HPDE6-E6E7 (cell line): ENCODE measurements around the gene EMB.
"Not testable (repeated sequence)": the region's sequence is repeated elsewhere in the genome, so short reads cannot be mapped to it uniquely, and the experiment has no call there.

Experiments
- DNase-seq: peaks from one replicate; pipeline ENCODE4 v3.0.0; 2011; ENCODE audit warnings: missing footprints; ENCODE audit errors: extremely low spot score

EMB gene, protein sequence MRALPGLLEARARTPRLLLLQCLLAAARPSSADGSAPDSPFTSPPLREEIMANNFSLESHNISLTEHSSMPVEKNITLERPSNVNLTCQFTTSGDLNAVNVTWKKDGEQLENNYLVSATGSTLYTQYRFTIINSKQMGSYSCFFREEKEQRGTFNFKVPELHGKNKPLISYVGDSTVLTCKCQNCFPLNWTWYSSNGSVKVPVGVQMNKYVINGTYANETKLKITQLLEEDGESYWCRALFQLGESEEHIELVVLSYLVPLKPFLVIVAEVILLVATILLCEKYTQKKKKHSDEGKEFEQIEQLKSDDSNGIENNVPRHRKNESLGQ

DNA sequence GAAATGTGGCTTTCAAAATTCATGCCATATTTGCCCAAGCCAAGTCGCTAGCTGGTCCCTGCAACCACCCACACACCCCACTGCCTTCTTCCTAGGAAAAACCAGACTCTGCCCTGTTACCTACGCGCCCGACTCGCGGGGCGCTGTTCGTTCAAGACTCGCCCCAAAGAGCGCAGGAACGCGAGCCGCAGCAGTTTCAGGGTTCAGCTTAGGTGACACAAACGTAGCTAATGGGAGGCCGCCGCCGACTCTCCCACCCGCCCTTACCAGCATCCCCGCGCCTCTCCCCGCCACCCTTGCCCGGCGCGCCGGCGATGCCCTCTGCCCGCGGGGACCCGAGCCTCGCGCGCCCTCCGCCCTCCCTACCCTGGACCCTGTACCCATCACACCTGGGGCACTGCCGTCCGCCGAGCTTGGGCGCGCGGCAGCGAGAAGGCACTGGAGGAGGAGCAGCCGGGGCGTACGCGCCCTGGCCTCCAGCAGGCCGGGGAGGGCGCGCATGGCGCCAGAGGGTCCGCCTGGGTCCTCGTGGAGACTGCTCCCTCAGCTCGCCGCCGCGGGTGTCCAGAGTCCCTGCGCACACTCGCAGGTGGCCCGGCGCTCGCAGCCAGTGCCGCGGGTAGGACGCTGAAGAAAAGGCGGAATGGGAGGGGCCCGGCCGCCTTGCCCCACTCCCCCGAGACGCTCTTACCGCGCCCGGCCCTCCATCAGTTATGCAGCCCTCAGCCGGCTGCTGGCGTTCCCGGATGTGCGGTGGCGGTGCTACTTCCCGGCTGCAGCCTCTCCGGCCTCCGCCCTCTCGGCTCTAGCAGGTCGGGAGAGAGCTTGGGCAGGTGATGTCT is at the start of gene EMB:
Gene EMB (minus strand): TSS at position 638 of the 842 bp plus-strand sequence. CDS start 137 bp downstream, at position 501.
- DNase-seq: peak; percentile 42

DNA sequence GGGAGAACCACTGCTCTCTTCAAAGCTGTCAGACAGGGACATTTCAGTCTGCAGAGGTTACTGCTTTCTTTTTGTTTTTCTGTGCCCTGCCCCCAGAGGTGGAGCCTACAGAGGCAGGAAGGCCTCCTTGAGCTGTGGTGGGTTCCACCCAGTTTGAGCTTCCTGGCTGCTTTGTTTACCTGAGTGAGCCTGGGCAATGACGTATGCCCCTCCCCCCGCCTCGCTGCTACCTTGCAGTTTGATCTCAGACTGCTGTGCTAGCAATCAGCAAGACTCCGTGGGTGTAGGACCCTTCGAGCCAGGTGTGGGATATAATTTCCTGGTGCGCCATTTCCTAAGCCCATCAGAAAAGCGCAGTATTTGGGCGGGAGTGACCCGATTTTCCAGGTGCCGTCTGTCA is 48.4 kb upstream of the EMB start:
- not testable (repeated sequence) for DNase-seq

DNA sequence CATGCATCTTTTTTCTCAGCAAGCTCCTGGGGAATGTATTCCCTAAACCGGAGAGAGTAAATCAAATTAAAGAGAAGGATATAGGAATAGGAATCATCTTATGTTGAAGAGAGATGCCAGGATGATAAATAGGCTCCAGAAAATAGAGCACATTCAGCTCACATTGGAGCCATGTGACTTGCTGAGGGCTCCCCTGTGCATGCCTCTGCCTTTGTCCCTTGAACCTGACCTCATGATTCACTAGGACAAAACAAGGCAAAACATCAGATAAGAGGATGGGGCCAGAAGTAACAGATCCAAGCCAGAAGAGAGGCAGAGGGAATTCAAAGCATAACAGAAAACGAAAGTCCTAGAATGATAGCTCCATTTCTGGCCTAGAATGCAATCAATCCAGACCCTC is 37.7 kb upstream of the EMB start:
- not testable (repeated sequence) for DNase-seq

DNA sequence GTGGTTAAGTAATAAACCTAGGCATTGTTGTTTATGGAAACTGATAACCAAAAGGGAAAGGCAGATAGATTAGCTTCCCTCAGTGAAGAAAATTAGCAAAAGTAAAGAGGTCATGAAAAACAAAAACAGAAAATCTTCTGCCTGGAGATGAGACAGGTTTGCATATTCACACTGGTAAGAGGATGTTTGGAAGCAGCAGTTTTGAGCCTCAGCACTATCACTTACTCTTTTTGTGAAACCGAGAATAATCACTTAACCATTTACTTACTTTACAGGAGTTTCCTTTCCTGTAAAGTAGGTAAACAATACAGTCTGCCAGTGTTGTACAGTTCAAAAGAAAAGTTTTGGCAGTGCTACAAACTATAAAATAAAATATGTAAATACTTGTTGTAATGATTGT is 35.5 kb upstream of the EMB start:
- no peak for DNase-seq

DNA sequence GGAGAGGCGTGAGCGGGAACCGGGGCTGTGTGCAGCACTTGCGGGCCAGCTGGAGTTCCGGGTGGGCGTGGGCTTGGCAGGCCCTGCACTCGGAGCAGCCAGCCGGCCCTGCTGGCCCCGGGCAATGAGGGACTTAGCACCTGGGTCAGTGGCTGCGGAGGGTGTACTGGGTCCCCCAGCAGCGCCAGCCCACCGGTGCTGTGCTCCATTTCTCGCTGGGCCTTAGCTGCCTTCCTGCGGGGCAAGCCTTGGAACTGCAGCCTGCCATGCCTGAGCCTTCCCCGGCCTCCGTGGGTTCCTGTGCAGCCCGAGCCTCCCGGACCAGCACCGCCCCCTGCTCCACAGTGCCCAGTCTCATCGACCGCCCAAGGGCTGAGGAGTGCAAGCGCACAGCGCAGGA is 23.9 kb upstream of the EMB start:
- not testable (repeated sequence) for DNase-seq

DNA sequence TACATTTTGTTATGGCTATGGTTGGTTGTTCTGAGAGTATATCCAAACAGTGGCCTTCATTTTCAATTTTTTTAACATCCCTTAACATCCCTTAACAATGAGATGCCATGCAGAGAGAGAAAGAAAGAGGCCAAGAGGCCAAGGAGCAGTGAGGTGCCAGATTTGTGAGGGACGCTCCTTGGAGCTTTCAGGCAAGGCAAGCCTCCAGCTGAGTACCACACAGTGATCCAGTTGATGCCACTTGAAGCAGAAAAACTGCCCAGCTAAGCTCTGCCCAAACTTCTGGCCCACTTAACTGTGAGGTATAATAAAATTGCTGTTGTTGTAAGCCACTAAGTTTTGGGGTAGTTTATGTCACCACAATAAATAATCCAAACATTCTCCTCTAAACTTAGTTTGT is 22.6 kb upstream of the EMB start:
- no peak for DNase-seq

DNA sequence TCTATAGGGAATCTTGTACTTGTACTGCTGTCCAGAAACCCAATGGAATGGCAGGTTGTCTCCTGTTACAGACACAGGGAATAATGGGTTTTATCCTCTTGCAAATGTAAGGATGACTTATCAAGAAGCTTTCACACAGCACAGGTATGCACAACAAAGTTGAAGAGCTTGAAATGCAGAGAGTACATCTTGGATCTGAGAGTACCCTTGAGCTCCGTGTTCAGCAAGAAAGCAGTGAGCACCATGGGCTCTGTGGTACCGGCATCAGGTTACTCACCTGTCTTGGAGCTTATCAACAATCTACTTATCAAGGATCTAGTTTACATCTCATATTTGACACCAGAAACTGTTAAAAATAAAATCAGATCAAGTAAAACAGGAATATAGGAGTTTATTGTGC is 22.0 kb upstream of the EMB start:
- no peak for DNase-seq

DNA sequence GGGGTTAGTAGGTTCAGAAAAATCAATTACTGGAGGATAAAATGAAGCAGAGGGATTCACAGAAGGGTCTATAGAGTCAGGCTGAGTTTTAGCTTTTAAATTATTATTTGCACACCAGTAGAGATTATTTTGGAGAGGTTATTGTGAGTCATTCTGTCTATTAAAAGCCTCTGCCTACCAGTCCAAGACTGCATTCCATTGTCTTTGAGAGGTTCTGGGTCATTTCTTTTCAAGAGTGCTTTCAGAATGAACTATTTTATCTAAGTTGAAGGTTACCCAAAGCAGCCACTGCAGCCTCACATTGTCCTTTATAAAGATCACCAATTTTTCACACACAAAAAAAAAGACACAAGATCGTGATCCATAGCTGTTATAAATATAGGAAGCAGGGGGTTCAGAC is 21.5 kb upstream of the EMB start:
- DNase-seq: not testable (repeated sequence)

DNA sequence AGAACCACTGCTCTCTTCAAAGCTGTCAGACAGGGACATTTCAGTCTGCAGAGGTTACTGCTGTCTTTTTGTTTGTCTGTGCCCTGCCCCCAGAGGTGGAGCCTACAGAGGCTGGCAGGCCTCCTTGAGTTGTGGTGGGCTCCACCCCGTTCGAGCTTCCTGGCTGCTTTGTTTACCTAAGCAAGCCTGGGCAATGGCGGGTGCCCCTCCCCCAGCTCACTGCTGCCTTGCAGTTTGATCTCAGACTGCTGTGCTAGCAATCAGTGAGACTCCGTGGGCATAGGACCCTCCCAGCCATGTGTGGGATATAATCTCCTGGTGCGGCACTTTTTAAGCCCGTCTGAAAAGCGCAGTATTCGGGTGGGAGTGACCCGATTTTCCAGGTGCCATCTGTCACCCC is 17.3 kb upstream of the EMB start:
- not testable (repeated sequence) for DNase-seq

DNA sequence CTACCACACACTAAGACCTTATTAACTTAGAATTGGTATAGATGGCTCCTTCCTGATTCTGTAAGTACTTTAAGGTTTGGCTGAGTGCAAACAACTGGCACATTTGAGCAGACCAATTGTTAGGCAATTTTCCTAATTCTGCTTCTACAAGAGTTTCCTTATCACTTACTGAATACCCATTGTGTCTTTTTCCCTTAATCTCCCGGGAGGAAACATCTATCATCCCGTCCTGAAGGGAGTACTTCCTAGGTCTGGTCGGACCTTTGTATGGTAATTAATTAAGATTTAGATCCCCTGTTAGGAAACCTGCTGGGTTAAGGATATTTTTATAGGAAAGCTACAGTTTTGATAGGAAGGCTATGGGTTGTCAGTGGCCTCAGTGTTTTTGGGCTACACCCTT is 8.2 kb upstream of the EMB start:
- not testable (repeated sequence) for DNase-seq

DNA sequence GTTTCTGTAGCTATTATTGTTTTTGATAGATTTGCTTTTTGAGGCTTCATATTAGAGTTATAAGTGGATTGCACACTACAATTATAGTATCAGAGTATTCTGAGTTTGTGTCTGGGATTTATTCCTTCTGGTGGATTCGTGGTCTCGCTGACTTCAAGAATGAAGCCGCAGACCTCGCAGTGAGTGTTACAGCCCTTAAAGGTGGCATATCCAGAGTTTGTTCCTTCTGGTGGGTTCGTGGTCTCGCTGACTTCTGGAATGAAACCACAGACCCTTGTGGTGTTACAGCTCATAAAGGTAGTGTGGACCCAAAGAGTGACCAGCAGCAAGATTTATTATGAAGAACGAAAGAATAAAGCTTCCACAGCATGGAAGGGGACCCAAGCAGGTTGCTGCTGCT is 6.9 kb upstream of the EMB start:
- no peak for DNase-seq

DNA sequence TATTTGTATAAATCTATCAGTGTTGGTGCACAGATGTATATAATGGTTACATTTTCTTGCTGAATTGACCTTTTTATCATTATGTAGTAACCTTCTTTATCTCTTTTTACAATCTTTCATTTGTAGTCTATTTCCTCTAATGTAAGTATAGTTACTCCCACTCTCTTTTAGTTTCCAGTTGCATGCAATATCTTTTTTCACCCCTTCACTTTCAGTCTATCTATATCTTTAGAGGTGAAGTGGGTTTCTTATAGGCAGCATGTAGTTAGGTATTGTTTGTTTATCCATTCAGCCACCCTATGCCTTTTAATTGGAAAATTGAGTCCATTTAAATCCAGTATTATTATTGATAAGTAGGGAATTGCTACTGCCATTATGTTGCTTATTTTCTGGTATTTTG is 6.1 kb upstream of the EMB start:
- no peak for DNase-seq

DNA sequence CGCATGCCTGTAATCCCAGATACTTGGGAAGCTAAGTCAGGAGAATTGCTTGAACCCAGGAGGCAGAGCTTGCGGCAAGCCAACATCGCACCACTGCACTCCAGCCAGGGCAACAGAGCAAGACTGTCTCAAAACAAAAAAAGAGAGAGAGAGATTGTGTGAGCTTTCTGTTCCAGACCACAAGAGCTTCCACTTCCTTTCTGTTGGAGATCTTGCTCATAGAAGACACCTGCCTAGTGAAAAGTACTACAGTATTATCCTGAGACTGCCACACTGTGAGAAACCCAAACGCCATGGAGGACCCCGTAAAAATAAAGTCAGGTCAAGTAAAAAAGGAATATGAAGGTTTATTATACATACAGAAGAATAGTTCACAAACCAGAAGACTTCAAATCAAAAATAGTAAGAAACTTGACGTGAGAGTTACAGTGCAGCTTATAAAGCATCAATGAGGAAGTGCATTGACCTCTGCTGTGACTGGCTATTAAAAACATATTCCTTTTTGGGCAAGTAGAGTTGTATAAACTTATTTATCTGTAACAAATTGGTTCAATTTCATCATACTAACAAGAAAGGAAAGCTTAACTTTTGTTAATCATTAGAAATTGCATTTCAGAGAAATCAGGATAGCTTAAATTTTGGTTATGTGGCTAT is 4.3 kb upstream of the EMB start:
- no peak for DNase-seq

DNA sequence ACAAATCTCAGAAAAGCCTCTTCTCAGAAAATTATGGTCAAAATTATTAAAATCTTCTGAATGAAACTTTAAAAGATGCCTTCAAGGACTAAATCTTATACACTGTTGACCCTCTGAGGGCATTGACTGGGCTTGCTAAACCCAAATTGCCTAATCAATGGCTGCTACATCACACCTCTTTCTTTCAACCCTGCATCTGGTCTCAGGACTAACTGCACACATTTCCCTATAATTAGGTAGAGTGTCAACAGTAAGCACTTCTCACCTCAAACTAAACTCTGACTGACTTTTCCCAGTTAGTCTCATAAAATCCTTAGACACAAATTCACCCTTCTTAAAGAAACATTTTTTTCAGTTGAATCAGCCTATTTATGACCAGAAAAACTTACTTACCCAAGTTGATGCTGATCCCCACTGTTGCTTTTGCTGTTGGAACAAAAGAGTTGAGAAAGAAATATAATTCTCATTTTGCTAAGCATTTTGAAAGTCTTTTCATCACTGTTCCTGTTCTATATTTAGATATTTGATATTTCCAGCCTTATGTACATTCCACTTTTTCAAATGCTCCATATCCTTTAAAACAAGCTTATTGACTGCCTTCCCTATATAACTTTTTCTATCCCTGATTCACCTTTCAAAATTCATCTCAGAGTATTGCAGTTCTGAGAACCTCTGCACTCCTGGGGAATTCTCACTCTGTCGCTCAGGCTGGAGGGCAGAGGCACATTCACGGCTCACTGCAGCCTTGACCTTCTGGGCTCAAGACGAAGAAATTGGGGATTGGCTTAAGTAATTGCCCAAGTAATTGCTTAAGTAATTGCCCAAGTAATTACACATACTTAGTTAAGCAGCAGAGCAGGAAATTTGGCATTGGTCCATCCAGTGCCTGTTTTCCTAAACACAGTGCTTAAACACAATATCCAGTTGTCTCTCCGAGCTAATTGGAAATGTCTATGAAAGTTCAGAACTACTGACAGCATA is 1.8 kb upstream of the EMB start:
- DNase-seq: not testable (repeated sequence)

DNA sequence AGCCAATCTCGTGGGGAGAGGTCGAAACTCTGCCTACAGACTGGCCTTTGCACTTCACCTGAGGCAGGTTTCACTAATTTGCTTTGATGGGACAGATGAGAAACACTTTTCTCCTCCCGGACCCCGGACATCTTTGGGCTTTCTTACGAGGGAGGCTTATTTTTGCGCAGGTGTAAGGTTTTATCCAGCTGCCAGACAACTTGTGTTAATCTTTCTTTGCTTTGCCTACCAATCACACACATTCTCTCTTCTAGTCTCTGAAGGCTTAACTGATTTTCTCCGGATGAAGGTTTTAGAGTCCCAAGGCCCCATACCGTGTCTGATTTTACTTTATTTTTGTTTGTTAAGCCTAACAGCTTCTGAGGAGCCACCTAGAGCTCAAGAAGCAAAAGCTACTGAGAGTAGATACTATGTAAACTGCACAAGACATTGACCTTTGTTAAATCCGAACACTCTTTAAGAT is 436 bp upstream of the EMB start:
- no peak for DNase-seq

DNA sequence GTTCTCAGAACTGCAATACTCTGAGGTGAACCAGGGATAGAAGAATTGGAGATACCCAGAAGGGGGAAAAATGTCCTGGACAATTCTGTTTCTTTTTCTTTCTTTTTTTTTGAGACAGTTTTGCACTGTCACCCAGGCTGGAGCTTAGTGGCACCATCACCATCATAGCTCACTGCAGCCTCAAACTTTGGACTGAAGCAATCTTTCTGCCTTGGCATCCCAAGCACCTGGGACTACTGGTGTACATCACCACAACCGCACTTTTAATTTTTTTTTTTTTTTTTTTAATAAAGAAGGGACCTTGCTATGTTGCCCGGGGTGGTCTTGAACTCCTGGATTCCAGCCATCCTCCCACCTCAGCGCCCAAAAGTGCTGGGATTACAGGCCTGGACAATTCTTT is 1.9 kb downstream of the EMB start:
- no peak for DNase-seq

DNA sequence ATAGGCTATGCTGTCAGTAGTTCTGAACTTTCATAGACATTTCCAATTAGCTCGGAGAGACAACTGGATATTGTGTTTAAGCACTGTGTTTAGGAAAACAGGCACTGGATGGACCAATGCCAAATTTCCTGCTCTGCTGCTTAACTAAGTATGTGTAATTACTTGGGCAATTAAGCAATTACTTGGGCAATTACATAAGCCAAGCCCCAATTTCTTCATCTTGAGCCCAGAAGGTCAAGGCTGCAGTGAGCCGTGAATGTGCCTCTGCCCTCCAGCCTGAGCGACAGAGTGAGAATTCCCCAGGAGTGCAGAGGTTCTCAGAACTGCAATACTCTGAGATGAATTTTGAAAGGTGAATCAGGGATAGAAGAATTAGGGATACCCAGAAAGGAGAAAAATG is 3.0 kb downstream of the EMB start:
- not testable (repeated sequence) for DNase-seq

DNA sequence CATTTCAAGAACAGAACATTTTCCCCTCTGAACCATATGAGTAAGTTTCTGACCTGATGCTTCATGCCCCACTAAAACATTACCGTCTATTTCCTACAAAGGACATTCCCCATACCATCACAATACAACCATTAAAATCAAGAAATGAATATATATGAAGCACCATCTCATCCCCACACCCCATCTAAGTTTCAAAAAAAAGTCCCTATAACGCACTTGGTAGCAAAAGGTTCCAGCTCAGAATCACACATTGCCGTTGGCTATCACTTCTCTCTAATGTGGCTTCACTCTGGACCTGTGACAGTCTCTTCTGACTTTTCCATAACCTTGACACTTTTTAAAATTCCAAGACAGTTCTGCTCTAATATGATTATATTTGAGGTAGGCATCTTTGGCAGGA is 5.9 kb downstream of the EMB start:
- DNase-seq: no peak

DNA sequence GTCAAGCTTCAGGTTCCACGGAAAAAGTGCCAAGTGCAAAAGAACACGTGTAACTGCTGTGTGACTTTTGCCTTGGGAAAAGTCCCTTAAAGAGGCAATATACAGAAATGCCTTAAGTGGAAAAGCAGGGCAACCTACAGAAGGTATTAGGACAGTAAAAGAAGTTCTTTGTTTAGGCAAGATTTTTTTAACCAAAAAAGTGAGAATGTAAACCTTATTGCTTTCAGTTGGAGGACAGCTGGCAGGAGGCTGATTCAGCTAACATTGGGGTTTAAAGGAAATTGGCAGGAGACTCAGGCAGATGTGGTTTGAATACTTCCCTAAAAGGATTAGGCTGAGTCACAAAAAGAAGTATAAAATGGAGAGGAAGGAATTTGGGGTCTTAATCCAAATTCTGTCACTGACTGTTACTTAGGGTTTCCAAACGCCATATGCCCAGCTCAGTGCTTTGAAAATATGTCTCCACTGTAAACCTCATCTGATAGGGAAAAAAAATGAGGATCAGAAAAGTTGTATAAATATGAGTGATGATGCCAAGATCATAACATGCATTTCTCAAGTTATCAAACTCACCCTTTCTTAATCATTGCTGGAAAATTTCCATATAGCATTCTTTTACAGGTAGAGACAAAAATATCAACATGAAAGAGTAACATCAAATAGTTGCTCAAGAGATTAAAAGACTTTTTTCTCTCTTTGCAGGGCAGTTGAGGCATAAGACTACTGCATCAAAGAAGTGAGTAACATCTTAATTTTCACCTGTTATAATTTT is 9.8 kb downstream of the EMB start:
- DNase-seq: not testable (repeated sequence)

DNA sequence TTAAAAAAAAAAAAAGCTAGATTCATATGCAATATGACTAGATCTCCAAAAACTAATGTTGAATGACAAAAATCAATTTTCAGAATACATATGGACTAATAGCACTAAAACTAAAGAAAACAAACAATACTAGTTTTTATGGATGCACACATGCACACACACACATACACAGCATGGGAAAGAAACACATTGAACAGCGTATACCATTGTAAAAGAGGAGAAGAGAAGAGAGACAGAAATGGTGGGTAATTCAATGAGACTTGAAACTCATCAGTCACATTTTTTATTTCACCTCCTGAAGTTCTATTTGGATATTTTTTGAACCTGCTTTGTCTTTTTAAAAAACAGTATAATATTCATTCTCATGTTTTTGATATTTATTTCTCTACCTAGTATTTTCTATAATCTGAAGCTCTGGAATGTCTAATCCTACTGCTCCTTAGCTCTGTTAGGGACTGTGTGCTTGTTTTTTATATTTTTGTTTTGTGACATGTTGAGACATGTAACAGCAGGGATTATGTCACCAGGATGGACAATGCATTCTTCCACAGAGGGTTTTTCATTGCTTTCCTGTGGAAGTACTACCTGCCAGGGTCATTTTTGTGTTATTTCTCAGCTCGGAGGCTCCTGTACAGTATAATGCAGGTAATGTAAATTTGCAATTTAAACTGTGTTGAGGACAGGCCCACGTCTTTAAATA is 17.8 kb downstream of the EMB start:
- not testable (repeated sequence) for DNase-seq
